ENCODE measurements around the gene SLC4A8. TPM values are rescaled to one million over a fixed set of nuclear protein-coding genes. Genes with fewer than 3 reads are reported as not detected.

SLC4A8 gene
- total RNA-seq, 1 donor from 2014 or later = 1.0 TPM

DNA sequence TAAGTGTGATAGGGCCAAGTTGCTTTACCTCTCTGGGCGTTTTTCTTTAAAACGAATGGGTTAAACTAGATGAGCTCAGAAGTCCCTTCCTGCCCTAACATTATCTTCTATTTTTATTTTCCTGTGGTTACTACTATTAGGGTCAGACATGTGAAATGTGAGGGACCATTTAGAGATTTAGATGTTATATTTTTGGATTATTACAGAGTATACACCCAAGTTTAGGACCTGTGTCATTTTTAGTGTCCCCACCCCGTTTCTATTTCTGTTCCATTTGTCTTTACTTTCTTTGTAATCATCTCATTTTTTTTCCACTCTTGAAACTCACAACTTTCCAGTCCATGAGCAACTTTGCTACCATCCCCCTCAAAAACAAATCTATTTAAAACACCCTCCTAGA lies 56.3 kb downstream of the SLC4A8 start:
- DNase-seq (ENCODE audit: low read depth) = no peak
- no peaks in the 10 kb centered on the region for H3K27me3 ChIP-seq (ENCODE audit: control insufficient read depth, insufficient read depth, low read length)
- TF ChIP-seq CTCF (IDR thresholded peaks at IDR 0.05; ENCODE audit: insufficient read depth, low read length, poor library complexity, severe bottlenecking) = no peak
- H3K4me3 ChIP-seq (ENCODE audit: low read depth, low read length) = no peak overlapping the region
- H3K36me3 ChIP-seq (ENCODE audit: control insufficient read depth, insufficient read depth, low read length) = no peaks in the 10 kb centered on the region

DNA sequence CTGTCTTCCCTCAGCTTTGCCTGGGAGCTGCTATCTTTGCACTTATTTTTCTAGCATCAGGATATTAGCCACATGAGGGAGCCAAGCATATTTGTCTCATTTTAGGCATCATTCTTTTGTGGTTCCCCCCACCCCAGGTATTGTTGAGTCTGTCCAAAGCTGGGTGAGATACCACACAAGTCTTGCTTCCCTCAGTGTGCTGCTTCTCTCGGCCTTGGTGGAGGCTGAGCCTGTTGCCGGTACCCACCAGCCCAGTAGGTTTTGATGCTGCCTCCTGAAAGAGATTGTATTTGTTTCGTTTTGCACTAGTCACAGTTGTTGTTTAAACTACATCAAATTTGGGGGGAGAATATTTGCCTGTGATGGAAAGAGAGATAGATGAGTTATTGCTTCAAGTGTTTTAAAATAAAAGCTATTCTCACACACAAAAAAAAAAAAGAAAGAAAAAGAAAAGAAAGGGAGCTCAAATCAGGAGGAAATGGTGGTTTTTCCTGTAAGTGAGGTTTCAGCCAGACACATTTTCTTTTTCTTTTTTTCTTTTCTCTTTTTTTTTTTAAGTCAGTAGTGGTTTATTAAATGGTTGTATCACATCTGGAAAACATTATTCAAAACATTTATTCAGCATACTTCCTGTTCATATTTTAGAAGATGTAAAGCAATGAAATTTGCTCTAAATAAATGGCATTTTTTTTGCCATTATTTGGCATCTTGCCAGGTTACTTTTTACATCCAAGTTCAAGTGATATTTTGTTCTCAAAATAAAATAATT lies 58.5 kb downstream of the SLC4A8 start:
- Histone ChIP-seq H3K27me3 (ENCODE audit: control insufficient read depth, insufficient read depth, low read length) (no peaks in the 10 kb centered on the region), H3K36me3 (ENCODE audit: control insufficient read depth, insufficient read depth, low read length) (no peaks in the 10 kb centered on the region), H3K4me3 (ENCODE audit: low read depth, low read length) (no peak overlapping the region)
- no peak for DNase-seq (ENCODE audit: low read depth)
- no peak for TF ChIP-seq CTCF (IDR thresholded peaks at IDR 0.05; ENCODE audit: insufficient read depth, low read length, poor library complexity, severe bottlenecking)

- no peak for TF ChIP-seq CTCF (IDR thresholded peaks at IDR 0.05; ENCODE audit: insufficient read depth, low read length, poor library complexity, severe bottlenecking)
- no peak for DNase-seq (ENCODE audit: low read depth)
Measured at GRCh38 chr12:51484119-51484518, 59.5 kb downstream of the SLC4A8 start.

GRCh38 chr12:51488281-51488680 lies 63.6 kb downstream of the SLC4A8 start:
- TF ChIP-seq CTCF (IDR thresholded peaks at IDR 0.05; ENCODE audit: insufficient read depth, low read length, poor library complexity, severe bottlenecking) = no peak
- no peak for DNase-seq (ENCODE audit: low read depth)
- Histone ChIP-seq H3K4me3 (ENCODE audit: low read depth, low read length) (no peak overlapping the region), H3K36me3 (ENCODE audit: control insufficient read depth, insufficient read depth, low read length) (no peaks in the 10 kb centered on the region), H3K27me3 (ENCODE audit: control insufficient read depth, insufficient read depth, low read length) (no peaks in the 10 kb centered on the region)

More at GRCh38 chr12:51484119-51484518, 59.5 kb downstream of the SLC4A8 start:
- Histone ChIP-seq H3K27me3 (ENCODE audit: control insufficient read depth, insufficient read depth, low read length) (no peaks in the 10 kb centered on the region), H3K4me3 (ENCODE audit: low read depth, low read length) (no peak overlapping the region), H3K36me3 (ENCODE audit: control insufficient read depth, insufficient read depth, low read length) (no peaks in the 10 kb centered on the region)

DNA sequence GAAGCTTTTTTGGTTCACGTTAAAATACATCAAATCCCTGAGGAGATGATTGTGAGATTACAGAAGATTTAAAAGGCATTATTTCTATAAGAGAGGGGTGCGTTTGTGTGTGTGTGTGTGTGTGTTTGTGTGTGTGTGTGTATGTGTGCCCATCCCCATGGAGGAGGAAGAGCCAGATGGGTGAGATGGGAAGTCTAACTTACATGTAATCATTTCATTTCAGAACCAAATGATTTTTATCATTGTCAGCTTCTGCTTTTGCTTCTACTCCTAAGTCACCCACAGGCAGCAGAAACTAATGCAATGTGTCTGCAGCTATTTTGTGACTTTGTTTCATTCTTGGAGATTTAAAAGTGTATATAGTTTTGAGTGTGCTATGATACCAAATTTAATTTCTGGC lies 68.7 kb downstream of the SLC4A8 start:
- TF ChIP-seq CTCF (IDR thresholded peaks at IDR 0.05; ENCODE audit: insufficient read depth, low read length, poor library complexity, severe bottlenecking) = no peak
- no peak for DNase-seq (ENCODE audit: low read depth)
- Histone ChIP-seq H3K27me3 (ENCODE audit: control insufficient read depth, insufficient read depth, low read length) (no peaks in the 10 kb centered on the region), H3K4me3 (ENCODE audit: low read depth, low read length) (no peak overlapping the region), H3K36me3 (ENCODE audit: control insufficient read depth, insufficient read depth, low read length) (no peaks in the 10 kb centered on the region)

- Histone ChIP-seq H3K36me3 (ENCODE audit: control insufficient read depth, insufficient read depth, low read length) (no peaks in the 10 kb centered on the region), H3K4me3 (ENCODE audit: low read depth, low read length) (no peak overlapping the region), H3K27me3 (ENCODE audit: control insufficient read depth, insufficient read depth, low read length) (no peaks in the 10 kb centered on the region)
- no peak for DNase-seq (ENCODE audit: low read depth)
- TF ChIP-seq CTCF (IDR thresholded peaks at IDR 0.05; ENCODE audit: insufficient read depth, low read length, poor library complexity, severe bottlenecking) = no peak
Measured at GRCh38 chr12:51496895-51497294, 72.3 kb downstream of the SLC4A8 start.
